GM21723 (cell line): Measurements from ENCODE around the gene CNTN1.

ENCODE experiments used
- ATAC-seq: cut with Tn5 transposase; IDR thresholded peaks from one replicate; pipeline ENCODE4 v1.9.1; 2021; ENCODE audit warnings: mild to moderate bottlenecking, moderate library complexity; ENCODE audit not compliant: unreplicated experiment

The CNTN1 gene

DNA sequence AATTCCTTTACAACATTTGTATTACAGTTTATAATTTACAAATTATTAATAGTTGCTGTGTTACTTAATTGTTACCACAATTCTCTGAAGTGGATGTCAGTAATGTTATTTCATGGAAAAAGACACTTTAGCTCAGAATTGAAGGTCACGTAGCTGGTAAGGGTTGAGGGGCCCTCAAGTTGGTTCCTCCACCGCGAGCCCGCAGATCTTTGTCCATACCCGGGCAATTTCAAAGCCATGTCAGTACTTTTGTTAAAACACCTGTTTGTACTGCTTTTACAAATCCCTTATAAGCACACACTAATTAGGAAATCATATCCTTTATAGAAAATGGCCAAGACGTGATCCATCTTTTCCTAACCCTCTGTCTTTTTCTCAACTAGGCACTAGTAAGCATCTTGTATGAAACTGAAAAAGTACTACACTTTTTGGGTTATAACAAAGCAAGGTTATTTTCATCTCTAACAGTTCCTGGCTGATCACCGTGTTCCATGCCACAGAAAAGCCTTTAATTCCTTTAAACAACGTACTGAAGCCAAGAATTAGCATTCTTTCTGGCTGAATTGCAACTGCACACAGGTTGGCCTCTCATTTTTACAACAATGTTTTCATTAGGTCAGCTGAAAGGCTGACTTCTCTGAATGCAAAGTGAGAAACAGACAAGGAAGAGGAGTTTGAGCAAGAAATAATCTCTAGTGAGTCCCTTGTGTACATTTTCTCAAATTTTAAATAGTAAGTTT, 76.1 kb downstream of the CNTN1 start:
- ATAC-seq = no peak

DNA sequence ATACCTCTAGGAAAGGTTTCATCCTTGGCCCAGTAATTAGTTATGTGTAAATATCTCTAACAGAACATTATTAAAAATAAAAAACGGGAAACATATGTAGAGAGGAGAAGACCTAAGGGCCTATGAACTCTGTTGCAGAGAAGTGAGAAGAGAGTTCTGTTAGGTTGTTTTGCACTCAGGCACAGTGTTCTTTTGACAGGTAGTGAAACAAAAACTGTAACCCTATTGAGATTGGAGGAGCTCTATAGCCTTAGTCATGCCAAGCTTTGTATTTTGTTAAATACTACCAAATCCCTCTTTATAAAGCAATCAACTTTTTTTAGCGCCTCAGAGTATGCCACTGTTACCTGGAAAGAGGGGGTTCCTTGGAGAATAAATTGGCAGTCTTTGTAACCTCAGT, 77.6 kb downstream of the CNTN1 start:
- no peak for ATAC-seq

GRCh38 chr12:40770781-40771180, 78.5 kb downstream of the CNTN1 start:
- ATAC-seq = no peak

DNA sequence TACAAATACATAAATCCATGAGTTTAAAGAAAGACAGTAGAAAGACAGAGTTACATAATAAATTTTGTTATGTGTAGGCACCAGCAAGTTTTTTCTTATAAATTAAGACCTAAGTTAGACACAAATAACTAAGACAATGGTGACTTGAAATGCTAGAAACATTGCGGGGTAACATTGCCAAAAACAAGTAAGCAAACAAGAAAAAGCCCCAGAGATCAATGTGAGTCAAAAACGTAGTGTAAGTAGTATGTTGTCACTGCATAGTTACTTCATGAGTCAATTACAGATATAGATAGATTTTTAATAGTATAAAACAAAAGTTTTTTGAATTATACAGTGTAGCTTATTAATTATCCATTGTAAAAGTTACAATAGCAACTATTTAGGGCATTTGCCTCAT, 83.4 kb downstream of the CNTN1 start:
- ATAC-seq = no peak

DNA sequence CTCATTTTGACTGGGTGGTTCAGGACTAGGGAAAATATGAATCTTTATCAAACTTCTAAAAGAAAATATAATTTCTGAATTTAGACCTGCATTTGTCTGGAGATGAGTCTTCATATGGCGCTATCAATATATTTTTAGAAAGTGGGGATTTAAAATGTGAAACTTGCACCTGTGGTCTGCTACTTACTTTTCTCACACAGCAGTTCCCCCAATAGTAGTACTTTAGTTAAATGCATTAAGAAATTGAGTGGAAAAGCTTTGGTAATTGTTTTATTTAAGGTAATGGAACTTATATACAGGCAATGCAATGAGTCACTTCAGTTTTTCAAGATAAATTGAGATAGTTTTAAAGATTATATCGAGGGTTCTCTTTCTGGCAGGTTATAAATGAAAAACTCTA, 91.9 kb downstream of the CNTN1 start:
- ATAC-seq = no peak

GRCh38 chr12:40788276-40788675, 96.0 kb downstream of the CNTN1 start:
- ATAC-seq = no peak

DNA sequence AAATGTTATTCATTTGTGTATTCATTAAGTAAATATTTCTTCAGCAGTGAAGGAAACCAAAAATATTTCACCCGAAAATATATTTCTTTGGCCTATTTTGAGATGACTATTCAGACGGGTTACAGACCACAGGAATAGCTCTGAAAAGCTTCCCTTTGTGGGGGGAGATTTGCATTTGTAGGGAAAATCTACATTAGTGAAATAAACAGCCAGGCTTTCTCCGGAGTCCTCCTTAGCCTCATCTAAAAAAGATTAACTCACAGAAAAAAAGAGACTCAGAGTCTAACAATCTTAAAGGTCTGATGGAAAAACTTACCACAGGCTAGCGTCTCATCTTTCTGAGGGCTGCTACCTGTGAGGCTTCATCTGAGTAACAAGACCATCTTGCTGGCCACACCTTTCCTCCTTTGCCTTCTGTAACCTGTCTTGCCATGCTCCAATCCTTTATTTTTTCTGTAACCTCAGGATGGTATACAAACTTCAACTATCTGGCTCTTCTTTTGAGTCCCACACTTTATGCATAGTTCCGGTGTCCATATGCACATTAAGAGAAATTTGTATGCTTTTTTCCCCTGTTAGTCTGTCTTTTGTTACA, 100.7 kb downstream of the CNTN1 start:
- no peak for ATAC-seq

- no peak for ATAC-seq
These were observed 101.2 kb downstream of the CNTN1 start for GRCh38 chr12:40793471-40793870.

GRCh38 chr12:40794087-40794486, 101.8 kb downstream of the CNTN1 start:
- no peak for ATAC-seq

- ATAC-seq = no peak
These were observed 108.8 kb downstream of the CNTN1 start for GRCh38 chr12:40801082-40801481.

DNA sequence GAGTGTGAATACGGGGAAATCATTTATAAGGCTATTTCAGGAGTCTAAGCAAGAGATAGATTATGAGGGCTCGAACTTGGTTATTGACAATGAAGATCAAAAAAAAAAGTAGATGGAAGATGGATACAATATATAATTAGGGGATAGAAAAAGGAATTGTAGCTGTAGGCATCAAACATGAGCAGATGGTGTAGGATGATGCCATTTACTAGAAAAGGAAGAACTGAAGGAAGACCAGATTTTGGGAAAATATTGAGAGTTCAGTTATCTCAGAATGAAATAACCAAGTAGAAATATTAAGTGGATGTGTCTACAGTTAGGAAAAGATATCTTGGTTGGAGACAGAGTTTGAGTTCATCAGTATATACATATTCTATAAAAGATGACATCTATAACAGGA, 109.6 kb downstream of the CNTN1 start:
- no peak for ATAC-seq

- no peak for ATAC-seq
These were observed 110.4 kb downstream of the CNTN1 start for GRCh38 chr12:40802656-40803055.

DNA sequence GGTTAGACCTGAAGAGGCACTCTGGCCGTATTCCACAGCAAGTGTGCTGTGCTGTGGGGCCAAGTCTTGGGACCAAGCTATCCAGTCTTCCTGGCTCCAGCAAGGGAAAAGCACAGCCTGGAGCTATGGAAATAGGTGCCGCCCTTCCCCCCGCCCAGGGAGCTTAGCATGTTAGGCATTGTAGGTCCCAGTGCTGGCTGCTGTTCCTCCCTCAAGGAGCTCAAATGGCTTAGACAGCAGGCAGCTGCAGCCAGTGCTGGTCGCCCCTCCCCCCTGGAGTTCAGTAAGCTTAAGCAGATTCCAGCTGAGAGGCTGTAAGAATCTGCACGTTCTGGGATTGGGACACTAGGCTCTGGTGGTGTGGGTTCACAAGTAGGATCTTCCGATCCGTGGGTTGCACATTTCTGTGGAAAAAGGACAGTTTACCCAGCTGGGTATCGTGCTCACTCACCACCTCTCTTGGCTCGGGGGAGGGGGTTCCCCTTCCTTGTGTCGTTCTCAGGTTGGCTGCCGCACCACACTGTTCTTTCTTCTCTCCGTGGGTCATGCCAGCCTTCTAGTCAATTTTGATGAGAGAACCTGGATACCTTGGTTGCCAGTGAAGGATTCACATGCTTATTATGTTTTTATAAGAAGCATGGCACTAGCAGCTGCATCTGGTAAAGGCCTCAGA, 127.3 kb downstream of the CNTN1 start:
- no peak for ATAC-seq

DNA sequence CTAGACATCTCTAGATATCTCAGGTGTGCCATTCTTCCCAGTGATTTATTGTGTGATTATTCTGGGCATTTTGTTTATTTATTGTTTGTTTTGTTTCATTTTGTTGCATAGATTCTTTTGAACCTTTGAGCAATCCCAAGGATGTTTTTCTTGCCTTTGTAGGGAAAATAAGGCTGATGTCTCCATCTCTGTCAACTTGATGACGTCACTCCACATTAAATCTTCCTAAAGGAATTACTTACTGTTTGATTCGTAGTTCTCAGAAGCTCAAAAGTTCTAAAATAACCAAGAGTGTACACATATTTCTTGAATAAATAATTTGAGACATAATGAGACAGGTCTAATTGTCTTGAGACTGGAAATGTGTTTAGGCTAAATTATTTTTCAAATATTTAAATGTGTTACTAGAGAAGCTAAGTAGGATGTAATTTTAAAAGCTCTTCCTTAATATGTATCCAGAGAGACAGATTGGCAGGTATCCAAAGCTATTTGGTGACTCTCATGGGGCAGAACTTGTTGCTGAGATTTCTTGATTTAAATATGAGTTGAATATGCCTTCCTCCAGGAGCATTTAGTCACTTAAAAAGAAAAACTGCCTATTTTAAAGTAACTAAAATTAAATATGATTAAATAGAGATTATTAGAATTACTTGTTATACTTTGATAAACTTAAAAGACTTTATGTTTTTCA, 128.7 kb downstream of the CNTN1 start:
- no peak for ATAC-seq

DNA sequence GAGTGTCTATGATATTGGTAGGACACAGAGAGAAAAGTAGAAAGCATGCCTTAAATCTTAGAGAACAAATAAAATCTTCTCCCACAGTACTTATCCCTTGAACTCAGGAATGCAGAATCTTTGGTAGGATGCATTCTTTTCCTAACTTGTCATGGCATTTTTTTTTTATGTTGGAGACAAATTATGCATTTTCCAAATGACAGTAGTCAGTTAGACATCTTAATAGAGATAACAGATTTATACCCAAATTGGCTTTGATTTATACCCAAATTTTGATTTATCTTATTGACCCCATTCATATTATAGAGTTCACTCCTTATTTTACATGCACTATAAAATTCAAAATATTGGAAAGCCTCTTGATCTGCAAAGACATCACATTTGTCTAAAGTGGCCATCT, 132.9 kb downstream of the CNTN1 start:
- ATAC-seq = no peak

DNA sequence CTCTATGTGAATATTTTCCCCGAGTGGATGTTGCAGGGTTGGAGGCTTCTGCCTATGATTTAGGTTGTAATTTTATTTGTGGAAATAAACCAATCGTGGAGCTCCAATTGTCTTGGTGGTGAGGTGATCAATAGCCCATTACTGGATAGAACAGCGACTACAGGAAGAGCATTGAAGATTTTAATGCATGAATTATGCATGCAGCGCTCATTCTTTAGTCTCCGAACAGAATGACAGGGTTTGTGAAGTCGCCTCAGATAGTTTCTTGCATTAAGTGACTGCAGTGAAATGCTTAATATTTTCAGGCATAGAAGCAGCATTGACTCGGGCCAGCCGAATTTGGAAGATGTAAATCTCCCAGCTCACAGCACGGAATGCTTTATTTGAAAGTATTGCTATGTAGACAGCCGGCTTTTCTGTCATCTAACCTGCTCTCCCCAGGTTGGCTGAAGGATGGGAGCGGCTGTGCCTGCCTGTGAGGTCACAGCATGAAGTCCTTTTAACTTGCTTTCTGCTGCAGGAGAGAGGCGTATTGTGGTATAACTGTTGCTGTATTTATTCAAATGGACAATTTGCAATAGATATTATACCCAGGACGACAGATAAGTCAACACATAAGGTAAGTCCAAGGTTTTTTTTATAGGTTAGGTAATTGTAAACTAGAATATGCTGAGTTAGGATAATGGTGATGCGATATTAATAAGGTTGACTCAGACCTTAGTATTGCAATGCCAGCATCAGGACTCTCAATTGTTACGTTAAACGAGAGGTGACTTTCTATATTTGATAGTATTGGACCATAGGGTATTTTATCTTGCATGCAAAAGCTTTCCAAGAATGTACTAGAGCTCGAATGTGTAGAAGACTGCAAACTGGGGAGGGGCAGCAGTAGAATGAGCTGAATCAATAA, 135.7 kb downstream of the CNTN1 start:
- ATAC-seq = no peak

DNA sequence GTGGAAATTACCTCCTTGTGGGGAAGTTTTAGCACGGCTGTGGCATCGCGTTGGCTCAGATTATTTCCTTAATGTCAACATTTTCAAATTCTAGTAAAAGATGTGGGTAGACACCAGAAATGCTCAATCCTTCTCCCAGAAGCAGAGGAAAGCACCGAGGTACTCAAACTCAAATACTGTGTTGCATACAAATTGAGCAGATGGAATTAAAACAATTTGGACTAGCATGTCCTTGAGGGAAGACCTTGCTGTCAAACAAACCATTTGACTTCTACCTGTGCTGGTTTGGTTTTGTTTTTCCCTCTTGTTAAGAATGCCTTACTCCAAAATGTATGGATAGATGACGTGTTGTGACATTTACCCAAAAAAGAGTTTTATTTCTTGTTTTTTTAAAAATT, 136.4 kb downstream of the CNTN1 start:
- ATAC-seq = no peak

DNA sequence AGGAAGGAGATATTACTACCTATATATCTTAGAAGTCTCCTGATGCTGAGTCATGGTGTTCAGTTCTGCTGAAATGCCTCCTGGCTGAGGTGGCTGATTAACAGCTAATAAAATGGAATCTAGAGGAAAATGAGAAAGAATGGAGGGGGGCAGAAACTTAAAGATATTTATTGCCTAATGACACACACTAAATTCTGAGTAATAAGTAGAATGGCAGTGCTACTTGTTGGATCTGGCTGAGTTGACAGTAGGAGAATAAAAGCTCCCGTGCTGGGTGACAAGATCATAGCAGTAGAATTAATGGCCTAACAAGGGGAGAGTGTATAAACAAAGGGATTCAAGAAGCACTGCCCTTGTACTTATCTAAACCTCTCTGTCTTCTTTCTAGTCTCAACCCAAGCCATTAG, 137.5 kb downstream of the CNTN1 start:
- ATAC-seq = no peak

- ATAC-seq = no peak
These were observed 139.7 kb downstream of the CNTN1 start for GRCh38 chr12:40831916-40832315.

DNA sequence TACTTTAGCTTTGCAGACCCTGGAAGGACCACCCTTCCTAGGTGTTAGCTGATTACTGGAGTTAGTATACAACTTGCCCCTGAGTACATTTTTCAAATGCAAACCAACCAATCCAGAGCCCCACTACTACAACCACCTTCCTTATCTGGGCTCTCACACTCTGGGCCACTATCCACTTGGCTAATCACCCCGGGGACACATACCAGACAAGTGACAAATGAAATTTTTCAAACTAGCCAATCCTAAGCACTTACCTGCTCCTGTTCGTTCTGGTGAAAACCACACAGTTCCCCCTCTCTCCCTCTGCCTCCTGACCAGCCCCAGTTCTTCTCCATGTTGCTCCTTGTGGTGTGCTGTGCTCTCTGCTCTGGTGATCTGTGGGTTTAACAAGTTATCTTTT, 140.4 kb downstream of the CNTN1 start:
- no peak for ATAC-seq

GRCh38 chr12:40833818-40834217, 141.6 kb downstream of the CNTN1 start:
- no peak for ATAC-seq
